Measurements from ENCODE around the gene RNF214.
"Not testable (repeated sequence)": the region's sequence is repeated elsewhere in the genome, so short reads cannot be mapped to it uniquely, and the experiment has no call there.

Gene RNF214

DNA sequence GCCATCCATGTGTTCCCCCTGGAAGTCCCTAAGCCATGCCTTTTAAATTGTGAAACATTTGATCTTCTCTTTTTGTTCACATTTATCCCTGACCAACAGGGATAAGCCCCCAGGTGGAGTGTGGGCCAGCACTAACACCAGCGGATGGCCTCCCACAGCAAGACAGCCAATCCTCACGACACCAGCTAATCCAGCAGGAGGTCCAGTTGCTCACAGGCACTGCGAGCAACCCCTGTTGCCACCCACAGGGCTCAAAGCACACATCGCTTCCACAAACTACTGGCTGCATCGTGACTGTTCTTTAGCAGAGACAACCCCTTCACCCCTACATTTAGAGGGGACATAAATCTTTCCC is 2.6 kb upstream of the RNF214 start:
- in situ Hi-C loops (cut with MboI; ENCODE audit: low sequenced_read_pairs), result no loop called here

DNA sequence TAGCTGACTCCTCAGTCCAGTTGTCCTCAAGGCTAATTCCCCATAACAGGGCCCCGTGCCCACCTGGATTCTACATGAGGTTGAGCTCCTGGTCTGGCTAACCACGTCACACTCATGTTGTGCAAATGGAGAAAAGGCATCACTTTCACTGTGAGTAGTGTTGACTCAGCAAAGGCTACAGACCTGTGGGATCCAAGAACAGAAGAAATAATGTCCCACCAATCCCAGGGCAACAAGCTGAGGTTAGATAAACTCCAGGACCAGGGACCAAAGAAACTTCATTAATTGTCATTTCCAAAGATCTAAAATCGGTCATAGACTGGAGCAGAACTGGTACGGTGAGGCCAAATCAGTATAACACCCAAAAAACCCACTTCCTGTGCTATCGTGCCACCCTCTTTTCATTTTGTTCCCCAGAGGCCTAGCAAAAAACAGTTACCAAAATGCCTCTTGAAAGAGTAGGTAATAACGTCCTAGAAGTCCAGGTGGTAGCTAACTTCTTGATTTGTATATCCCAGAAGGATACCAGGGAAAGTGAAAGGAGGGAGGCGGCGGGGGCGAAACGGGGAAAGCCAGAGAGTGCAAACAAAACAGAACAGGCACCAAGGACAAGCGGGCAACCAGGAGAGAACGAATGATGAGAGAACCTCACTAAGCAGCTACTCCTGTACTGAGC is 2.0 kb upstream of the RNF214 start:
- in situ Hi-C loops (cut with MboI; ENCODE audit: low sequenced_read_pairs), result no loop called here

DNA sequence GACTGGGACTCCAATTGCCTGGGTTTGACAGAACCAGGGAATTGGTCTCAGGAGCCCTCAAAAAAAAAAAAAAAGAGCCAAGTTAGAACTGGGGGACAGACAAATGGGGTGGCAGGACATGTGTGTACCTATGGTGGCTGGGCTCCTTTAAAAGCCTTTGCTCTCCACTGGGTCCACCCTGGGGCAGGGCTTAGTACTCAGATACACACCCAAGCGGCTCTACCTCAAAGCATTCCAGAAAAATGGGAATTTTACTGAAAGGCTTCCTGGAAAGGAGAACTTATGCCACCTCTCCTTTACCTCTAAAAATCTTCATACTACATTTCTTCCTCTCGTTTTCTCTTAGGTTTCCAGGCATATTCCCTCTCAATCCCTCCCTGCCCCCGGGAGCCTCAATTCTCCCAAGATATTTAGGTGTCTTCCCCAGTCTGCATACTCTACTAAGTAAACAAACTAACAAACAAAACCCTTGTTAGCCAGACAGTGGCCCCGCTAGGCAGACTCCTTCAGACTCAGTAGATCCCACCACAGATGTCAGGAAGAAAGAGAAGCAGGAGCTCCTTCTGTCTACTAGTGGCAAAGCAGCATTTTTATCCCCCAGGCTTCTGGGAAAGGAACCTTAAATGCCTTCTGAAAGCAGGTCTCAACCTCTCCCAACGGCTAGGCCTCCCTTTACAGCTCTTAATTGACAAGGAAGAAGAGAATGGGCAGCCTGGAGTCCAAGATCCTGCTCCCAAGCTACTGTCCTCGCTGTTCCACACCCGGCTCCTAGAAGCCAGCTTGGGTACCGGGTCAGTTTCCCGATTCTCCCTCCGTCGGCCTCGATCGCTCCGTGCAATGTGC is 1.3 kb upstream of the RNF214 start:
- in situ Hi-C loops (cut with MboI; ENCODE audit: low sequenced_read_pairs), result no loop called here

DNA sequence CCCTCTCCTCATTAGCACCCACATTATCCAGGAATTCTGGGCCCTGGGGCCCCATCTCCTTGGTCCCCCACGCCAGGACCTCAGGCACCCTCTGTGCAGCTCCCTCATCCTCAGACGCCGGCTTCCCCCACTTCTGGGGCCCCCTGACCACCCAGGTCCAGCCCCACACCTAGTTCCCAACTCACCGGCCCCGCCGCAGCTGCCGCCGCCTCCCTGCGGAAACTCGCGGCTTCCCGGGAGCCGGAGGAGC is 704 bp upstream of the RNF214 start, which contains the start of gene PCSK7:
Gene PCSK7, minus strand, starts transcription at position 232 of the 250 bp plus-strand sequence. CDS start 2,229 bp downstream, outside the sequence.
- in situ Hi-C loops (cut with MboI; ENCODE audit: low sequenced_read_pairs), result no loop called here

DNA sequence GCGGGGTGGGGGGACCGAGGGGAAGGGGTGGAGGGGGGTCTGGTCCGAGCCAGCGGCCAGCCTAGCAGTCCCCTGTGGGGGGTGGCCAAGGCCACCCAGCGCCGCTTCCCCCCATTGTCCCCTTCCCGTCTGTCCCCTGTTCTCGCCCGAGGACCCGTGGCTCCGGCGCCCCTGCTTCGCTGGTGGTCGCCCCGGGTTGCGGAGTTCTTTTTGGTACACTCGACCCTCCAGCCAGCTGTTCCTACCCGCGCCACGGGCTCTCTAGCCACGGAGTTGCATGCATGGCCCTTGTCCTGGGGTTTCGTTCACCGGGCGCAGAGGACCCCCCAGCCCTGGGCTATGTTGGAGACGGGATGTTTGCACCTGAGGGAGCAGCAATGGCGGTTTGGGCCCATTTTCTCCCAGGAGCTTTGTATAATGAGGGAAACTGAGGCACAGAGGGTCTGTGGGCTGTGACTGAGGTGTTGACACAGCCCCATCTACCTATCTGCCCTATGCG is 489 bp downstream of the RNF214 start:
- in situ Hi-C loops (cut with MboI; ENCODE audit: low sequenced_read_pairs), result no loop called here

DNA sequence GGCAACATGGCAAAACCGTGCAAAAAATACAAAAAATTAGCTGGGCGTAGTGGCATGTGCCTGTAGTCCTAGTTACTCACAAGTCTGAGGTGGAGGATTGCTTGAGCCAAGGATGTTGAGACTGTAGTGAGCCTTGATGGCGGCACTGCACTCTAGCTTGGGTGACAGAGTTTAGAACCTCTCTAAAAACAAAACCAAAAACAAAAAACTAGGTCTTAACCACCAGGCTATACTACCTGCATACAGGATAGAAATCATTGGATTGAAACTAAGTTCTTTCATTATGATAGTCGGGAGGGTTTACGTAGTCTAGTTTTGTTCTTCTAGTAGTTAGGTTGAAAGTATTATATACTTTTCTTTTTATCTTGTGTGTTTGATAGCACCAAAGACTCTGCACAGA is 5.8 kb downstream of the RNF214 start:
- in situ Hi-C loops (cut with MboI; ENCODE audit: low sequenced_read_pairs), result no loop called here

DNA sequence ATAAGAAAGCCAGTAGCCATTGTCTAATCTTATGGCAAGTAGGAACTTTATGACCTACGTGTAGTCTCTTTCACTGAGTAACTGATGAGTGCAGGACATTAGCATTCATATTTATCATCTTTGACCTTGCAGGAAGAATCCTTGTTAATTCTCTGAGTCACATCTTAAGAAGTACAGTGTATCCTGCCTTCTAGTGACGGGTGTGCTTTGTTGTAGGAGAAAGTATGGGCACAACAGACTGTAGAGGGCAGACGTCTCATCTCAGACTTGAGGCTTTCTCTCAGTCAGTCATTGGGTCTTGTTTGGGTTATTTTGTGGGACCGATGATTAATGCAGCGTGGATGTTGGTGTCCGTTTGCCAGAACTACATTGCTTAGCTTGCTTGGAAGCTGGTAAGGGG is 6.8 kb downstream of the RNF214 start:
- in situ Hi-C loops (cut with MboI; ENCODE audit: low sequenced_read_pairs), result no loop called here

DNA sequence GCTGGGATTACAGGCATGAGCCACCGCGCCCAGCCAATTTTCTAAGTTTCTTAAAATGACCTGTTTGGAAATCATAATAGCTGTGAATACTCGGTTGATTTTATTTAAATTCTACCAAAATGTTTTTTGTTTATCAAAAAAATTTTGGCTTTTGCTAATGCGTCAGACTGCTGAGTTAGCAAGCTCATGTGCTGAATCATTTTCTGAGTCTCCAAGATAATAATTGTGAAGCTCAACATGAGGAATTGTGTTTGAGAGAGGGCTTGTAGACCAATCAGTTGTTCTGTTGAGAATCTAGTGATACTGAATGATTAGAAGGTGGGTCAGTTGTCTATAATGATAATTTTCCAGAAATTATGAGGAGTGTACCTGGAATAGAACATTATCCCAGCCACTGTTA is 15.9 kb downstream of the RNF214 start:
- in situ Hi-C loops (cut with MboI; ENCODE audit: low sequenced_read_pairs), result no loop called here

DNA sequence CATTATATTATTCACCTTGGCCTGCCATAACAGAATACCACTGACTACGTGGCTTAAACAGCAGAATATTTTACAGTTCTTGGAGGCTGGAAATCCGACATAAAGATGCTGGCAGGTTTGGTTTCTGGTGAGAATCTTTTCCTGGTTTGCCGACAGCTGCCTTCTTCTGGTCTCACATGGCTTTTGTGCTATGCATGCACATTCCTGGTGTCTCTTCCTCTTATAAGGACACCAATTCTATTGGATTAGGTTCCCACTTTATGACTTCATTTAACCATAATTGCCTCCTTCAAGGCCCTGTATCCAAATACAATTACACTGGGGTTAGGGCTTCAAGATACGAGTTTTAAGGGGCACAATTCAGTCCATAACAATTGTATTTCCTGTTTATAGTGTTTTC is 17.1 kb downstream of the RNF214 start:
- in situ Hi-C loops (cut with MboI; ENCODE audit: low sequenced_read_pairs), result no loop called here

DNA sequence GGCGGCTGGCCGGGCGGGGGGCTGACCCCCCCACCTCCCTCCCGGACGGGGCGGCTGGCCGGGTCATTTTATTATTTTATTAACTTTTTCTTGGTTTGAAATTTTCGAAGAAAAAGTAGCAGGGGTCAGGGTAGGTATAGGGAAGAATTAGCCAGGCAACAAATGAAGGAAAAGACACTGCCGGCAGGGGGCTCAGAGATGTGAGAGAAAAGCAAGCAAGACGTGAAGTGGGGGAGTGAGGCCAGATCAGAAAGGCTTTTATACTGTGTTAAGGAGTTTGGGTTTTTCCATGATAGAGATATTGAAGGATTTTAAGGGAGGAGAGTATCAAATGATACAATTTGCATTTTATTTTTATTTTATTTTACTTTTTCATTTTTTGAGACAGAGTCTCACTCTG is 19.0 kb downstream of the RNF214 start:
- in situ Hi-C loops (cut with MboI; ENCODE audit: low sequenced_read_pairs), result no loop called here

DNA sequence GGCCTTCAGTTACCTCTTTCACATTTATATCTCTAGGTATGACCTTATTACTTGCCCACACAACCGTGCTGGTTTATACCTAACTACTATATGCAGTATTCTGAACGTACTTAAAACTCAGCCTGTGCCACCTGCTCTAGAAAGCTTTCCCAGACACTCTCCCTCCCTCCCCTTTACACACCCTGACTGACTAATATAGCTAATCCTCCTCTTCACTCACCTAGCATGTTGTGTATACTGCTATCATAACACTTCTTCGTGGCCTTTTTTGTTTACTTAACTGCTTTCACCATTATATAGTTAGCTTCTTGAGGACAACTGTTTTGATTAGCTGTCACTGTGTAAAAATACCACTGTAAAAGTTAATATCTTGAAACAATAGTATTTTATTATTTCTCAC is 23.5 kb downstream of the RNF214 start:
- in situ Hi-C loops (cut with MboI; ENCODE audit: low sequenced_read_pairs), result no loop called here

DNA sequence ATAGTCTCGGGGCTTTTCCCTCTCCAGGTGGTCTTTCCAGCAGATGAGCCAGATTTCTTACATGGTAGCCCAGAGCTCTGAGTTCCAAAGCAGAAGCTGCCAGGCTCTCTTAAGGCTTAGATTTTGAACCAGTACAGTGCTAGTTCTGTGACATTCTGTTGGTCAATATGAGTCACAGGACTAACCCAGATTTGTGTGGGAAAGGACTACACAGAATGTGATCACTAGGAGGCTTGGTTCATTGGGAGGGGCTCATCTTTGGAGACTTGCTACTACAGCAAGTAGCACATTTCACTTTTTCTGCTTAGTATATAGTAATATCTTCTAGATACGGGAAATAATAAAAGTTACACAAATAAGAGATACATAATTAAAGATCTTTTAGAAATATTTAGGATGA is 24.1 kb downstream of the RNF214 start:
- in situ Hi-C loops (cut with MboI; ENCODE audit: low sequenced_read_pairs), result no loop called here

DNA sequence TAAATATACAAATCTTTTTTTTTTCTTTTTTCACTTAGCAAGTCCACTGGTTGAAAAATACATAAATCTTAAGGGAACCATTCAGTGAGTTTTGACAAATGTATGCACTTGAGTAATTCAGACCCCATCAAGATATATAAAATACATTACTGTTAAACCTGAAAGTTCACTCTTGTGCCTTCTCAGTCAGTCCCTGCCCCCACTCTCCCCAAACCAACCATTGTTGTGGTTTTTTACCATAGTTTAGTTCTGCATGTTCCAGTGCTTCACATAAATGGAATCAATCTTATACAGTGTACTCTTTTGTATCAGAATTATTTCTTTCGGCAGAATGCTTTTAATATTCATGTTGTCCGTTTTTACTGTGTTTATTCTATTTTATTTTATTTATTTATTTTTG is 26.1 kb downstream of the RNF214 start:
- in situ Hi-C loops (cut with MboI; ENCODE audit: low sequenced_read_pairs), result no loop called here

DNA sequence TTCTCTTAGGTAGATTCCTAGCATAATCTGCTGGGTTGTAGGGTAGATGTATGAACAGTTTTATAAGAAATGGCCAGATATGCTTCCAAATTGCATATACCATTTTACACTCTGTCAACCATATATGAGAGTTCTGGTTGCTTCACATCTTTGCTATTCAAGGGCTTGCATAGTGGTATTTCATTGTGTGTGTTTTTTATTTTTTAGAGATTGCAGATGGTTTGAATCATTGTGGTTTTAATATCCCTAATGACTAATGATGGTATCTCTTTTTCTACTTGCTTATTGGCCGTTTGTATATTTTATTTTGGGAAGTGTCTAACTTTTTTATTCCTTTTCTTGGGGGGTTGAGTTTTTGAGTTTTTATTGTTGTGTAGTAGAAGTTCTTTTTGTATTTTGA is 26.9 kb downstream of the RNF214 start:
- in situ Hi-C loops (cut with MboI; ENCODE audit: low sequenced_read_pairs), result no loop called here

DNA sequence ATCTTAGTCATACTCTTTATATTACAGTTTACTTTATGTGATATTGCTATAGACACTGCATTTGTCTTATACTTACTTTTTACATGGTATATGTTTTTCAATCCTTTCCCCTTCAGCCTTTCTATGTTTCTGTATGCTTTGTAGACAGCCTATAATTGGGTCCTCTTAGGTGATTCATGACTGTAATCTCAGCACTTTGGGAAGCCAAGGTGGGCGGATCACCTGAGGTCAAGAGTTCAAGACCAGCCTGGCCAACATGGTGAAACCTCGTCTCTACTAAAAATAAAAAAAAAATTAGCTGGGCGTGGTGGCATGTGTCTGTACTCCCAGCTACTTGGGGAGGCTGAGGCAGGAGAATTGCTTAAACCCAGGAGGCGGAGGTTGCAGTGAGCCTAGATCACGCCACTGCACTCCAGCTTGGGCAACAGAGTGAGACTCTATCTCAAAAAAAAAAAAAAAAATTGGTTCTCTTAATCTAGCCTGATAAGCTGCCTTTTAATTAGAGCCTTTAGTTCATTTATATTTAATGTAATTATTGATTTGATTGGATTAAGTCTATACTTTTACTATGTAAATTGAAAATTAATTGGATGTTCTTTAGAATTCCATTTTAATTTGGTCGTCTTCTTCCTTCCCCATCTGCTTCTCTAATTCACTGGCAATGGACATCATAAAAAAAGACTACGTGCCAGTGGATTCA is 32.3 kb downstream of the RNF214 start:
- in situ Hi-C loops (cut with MboI; ENCODE audit: low sequenced_read_pairs), result not testable (repeated sequence)

DNA sequence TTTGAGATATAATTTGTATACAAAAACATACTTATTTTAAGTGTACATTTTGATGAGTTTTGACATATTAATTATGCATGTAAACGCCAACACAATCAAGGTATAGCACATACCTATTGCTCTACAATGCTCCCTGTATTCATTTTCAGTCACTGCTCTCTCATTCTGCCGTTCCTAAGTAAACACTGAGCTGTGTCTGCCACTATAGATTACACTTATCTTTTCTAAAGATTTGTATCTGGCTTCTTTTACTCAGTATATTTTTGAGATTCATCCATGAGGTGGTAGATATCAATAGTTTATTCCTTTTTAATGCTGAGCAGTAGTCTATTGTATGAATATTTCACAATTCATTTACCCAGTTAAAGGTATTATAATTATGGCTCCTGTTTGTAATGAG is 33.3 kb downstream of the RNF214 start:
- in situ Hi-C loops (cut with MboI; ENCODE audit: low sequenced_read_pairs), result no loop called here

DNA sequence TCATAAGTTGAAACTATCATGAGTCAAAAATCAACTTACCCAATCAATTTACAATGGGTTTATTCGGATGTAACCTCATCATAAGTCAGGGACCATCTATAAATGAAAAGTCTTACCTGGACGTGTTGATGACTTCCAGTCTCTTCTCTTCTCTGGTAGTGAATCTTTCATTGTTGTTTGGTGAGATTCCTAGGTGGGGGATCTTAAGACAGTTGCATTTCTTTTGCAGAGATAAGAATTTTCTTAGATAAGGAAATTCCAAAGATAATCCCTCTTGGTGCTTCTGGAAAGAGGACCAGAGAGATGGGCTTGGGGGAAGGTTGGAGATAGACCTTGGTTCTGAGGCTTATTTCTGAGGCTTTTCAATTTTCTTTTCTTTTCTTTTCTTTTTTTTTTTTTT is 37.4 kb downstream of the RNF214 start:
- in situ Hi-C loops (cut with MboI; ENCODE audit: low sequenced_read_pairs), result no loop called here

DNA sequence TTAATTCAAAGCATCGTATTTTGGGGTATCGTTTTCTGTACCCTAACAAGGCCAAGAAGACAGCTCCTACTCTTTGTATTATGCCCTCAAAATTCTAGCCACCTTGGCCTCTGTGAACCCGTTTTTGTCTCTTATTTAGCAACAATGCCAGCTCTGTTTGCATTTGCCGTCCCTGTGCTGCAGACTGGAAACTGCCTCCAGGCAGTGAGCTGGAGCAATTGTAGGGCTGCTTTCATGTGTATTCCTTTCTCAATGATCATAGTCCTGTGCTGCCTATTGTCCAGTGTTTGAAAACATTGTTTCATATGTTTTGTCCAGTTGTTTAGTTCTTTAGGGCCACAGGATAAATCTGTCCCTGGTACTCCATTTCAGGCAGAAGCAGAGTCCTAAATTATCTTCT is 38.7 kb downstream of the RNF214 start:
- in situ Hi-C loops (cut with MboI; ENCODE audit: low sequenced_read_pairs), result no loop called here

DNA sequence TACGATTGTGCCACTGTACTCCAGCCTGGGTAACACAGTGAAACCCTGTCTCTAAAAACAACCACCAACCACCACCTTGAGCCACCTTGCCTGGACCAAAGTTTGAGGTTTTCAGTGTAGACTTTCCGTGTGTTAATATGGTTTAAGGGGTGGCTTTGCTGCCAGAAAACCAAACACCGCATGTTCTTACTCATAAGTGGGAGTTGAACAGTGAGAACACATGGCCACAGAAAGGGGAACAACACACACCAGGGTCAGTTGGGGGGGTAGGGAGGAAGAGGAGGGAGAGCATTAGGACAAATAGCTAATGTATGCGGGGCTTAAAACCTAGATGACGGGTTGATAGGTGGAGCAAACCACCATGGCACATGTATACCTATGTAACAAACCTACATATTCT is 39.7 kb downstream of the RNF214 start:
- in situ Hi-C loops (cut with MboI; ENCODE audit: low sequenced_read_pairs), result not testable (repeated sequence)

DNA sequence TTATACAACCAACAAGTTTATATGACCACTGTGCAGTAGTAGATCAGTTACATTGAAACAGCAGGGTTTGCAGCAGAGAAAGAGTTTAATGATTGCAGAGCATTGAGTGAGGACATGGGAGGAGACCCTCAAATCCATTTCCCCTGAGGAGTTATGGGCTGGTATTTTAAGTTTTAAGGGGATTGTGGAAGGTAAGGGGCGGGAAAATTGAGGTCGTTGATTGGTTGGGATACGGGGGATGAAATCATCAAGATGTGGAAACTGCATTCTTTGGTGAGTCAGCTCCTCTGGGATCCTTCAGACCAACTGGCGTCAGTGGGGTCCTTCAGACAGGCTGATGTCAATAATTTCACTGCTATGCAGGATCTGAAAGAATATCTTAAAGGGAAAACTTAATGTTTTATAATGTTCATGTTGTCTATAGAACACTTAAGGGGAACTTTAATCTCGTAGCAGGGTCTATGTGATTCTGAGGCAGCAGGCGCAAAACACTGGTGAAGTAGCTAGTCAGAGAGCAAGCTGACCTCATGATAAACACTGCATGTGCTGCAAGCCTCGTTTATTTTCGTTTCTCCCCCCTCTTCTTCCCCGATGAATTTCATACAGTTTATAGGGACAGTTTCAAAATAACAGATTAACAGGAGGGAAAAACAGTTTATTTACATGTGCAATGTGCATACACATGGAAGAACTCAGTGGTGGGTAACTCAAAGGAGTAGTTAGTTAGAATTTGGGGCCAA is 41.2 kb downstream of the RNF214 start:
- in situ Hi-C loops (cut with MboI; ENCODE audit: low sequenced_read_pairs), result no loop called here

DNA sequence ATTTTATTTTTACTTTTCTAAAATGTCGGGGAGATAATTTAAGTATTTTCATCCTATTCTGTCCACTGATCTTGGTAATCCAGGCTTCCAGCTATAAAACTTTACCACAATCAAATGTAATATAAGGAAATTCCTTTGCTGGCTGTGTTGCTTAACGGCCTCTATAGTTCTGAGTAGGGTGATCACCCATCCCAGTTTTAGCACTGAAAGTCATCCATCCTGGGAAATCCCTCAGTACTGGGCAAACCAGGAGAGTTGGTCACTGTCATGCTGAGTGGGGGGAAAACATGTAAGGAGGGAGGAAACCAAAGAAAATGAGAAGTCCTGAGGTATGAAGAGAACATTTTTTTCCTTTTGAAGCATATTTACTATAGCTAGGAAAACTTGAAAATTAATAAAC is 45.9 kb downstream of the RNF214 start:
- in situ Hi-C loops (cut with MboI; ENCODE audit: low sequenced_read_pairs), result no loop called here

Measured in HL-60/S4 (cell line).